GM20000 (cell line): ENCODE measurements around the gene MAPK11.
A peak's percentile ranks its signal among the peaks of the same experiment; 100 is the strongest.

Experiments
- DNase-seq: peaks from one replicate; pipeline ENCODE4 v3.0.0; 2012; ENCODE audit warnings: low spot score
- CTCF ChIP-seq: IDR thresholded peaks from 2 replicates; pipeline ENCODE4 v1.5.1; 2012; ENCODE audit warnings: mild to moderate bottlenecking, control low read depth; ENCODE audit errors: extremely low read depth, missing control alignments

Gene MAPK11

DNA sequence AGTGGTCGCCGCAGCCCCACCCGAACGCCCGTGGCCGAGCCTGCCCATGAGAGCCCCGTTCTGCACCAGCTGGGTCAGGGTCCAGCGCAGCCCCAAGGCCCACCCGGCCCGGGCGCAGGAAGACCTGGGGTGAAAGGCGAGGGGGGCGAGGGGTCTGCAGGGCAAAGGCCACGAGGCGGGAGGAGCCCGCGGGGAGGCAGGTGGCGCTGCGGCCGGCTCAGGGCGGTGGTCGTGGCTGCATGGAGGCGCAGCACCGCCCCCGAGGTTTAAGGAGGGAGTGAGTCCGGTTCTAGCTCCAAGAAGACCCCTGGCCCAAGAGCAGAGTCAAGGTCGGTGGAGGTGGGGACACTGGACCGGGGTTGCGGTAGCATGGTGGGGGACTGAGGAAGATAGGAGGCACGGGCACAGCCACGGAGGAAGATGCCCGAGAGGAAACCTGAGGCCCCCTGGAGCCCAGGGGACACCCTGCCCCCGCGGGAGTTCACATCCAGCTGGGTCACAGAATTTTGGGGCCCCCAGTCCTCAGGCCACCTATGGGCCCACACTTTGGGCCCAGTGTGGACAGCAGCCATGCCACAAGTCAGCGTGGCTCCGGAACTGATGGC, 18.6 kb downstream of the MAPK11 start:
- no peak for DNase-seq
- no peak for TF ChIP-seq CTCF

DNA sequence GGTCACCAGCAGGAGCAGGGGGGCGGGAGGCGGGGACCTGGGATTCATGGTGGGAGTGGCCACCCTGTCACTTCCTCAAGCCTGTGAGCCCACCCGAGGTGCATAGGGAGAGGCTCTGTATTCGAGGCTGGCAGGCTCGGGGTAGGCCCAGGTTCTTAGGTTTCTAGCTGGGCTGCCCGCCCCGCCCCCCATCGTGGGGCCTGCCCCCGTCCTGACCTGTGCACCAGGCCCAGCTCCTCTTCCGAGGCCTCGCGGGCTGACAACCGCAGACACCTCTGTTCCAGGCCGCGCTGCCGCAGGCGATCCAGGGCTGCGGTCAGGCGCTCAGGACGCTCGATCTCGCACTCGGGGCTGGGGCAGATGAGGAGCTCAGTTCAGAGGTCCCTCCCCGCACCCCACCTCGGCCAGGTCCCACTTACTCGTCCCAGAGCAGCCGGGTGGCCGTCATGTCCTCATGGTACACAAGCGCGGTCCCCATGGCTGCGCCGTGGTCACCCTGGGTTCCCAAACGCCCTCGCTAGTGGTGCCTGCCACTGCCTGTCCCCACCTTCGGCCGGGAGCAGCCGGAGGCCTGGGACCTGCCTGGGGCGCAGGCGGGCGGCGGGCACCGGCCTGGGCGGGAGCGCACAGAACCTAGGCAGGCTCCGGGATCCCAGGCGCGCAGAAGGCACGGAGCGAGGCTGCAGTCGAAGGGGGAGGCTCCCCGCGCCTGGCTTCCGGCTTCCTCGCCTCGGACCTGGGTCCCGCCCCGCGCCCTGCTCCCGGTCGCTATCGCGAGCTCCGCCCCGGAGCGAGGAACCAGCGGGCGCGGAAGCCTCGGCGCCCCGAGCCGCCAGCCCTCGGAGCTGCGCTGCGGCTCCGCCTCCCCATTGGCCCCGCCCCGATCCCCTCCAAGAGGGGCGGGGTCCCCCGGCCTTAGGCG, 19.4 kb downstream of the MAPK11 start, which contains the start of gene HDAC10:
Gene HDAC10 (minus strand): TSS at position 711 of the 922 bp plus-strand sequence. CDS start 233 bp downstream, at position 478.
- no peak for TF ChIP-seq CTCF
- peak; percentile 96 for DNase-seq

GRCh38 chr22:50250249-50250554, 20.0 kb downstream of the MAPK11 start:
- DNase-seq, result no peak
- no peak for TF ChIP-seq CTCF

GRCh38 chr22:50249341-50250248, 20.6 kb downstream of the MAPK11 start:
- no peak for DNase-seq
- TF ChIP-seq CTCF, result no peak

DNA sequence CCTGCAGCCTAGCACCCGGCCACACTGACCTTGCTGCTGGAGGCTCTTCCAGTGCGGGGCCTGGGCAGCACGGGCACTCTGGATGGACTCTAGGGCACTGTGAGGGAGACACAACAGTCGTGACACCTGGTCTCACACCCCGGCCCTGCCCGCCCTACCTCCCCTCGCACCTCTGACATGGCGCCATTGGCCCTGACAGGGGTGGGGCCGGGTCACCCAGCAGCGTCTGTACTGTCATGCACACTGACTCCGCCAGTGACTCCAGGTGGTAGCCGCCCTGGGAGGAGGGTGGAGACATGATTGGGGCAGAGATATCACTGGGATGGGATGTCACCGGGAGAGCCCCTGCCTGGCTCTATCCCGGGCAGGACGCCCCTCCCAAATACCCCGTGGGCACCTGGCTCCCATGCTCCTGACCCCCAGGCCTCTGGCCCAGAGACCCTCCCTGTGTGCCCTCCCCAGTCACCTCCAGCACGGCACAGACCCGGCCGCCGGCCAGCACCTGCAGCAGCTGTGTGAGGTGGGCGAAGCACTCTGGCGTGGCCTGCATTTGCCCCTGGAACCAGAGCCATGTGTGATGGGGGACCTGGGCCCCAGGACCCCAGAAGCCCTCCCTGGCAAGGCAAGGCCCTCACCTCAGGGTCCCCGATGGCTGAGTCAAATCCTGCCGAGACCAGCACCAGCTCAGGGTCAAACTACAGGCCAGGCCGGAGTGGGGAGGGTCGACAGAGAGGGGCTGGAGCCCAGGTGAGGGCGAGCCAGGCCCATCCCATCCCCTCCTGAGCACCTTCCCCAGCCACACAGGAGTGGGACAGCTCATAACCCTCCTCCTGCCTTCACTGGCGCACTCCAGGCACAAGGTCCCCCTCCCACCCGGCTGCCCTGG, 21.7 kb downstream of the MAPK11 start:
- no peak for TF ChIP-seq CTCF
- no peak for DNase-seq

GRCh38 chr22:50247748-50248147, 22.4 kb downstream of the MAPK11 start:
- no peak for TF ChIP-seq CTCF
- peak; percentile 75 for DNase-seq
